Brain pericyte (primary cell): ENCODE measurements around the gene UGT1A7.

Source experiments
- DNase-seq: peaks from one replicate; pipeline ENCODE4 v3.0.0-alpha.2; 2012; ENCODE audit warnings: low read depth, low spot score

UGT1A7 gene

GRCh38 chr2:233817361-233817911 is 135.7 kb downstream of the UGT1A7 start:
- no peak for DNase-seq

- DNase-seq = no peak
Observed at GRCh38 chr2:233817995-233818638, 136.4 kb downstream of the UGT1A7 start.

- no peak for DNase-seq
Observed at GRCh38 chr2:233818639-233819621, 137.2 kb downstream of the UGT1A7 start.

GRCh38 chr2:233819884-233820773 is 138.4 kb downstream of the UGT1A7 start:
- no peak for DNase-seq

- DNase-seq = no peak
Observed at GRCh38 chr2:233820774-233821105, 139.0 kb downstream of the UGT1A7 start.

- no peak for DNase-seq
Observed at GRCh38 chr2:233821196-233821595, 139.5 kb downstream of the UGT1A7 start.

GRCh38 chr2:233821709-233822100 is 140.0 kb downstream of the UGT1A7 start:
- no peak for DNase-seq

- DNase-seq = no peak
Observed at GRCh38 chr2:233822101-233822771, 140.5 kb downstream of the UGT1A7 start.
